ENCODE data around the gene ESPL1. TPM values are rescaled to one million over a fixed set of nuclear protein-coding genes. Genes with fewer than 3 reads are reported as not detected.

The ESPL1 gene
- total and polyA plus RNA-seq, 2 of the 13 experiments (the other 11 are each of a cell fraction or from before 2014, with no cell fraction given), result 5.8 to 11.5 TPM

DNA sequence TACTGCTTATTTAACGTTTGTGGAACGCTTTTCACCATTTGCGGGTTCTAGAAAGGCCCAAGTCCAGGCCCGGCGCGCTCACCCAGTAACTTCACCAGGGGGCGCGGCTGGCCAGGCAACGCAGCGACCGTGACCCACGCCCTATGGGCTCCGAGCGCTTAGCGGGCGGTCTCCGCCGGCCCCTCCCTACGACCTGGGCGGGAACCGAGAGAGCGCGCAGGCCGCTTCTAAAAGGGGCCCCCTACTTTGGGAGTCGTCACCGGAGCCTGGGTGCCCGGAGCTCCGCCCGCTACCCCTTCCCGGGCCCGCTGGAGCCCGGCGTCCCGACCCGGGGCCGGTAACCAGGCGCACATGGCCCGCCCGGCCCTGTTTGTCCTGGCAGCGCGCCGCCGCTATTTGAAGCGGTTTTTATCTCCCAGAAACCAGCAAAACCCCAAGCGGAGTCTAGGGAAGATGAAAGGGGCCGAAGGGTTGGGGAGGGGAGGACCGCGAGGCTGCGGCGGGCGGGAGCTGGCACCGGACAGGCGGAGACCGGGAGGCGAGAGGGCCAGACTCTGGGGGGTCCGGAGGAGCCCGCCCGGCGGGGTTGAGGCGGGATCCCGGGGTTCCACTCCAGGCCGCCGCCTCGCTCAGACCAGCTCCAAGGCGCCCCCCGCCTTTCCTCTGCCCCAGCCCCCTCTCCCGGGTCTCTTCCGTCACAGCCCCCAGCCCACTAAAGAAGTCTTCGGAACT is 56.8 kb downstream of the ESPL1 start (continued):
- TF ChIP-seq, protein P1, sequence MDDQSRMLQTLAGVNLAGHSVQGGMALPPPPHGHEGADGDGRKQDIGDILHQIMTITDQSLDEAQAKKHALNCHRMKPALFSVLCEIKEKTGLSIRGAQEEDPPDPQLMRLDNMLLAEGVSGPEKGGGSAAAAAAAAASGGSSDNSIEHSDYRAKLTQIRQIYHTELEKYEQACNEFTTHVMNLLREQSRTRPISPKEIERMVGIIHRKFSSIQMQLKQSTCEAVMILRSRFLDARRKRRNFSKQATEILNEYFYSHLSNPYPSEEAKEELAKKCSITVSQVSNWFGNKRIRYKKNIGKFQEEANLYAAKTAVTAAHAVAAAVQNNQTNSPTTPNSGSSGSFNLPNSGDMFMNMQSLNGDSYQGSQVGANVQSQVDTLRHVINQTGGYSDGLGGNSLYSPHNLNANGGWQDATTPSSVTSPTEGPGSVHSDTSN (CRISPR knock-in tag; IDR thresholded peaks at IDR 0.05; ENCODE audit: borderline replicate concordance), result no peak
- TF ChIP-seq GLI4 (CRISPR knock-in tag; IDR thresholded peaks at IDR 0.05; ENCODE audit: borderline replicate concordance) (0 out of 2 replicates have a peak, but pooled peaks have one; percentile 66), IRF2 (CRISPR knock-in tag; IDR thresholded peaks at IDR 0.05) (peak; percentile 46; the same call in 1 of the 2 replicates), HDAC2 (CRISPR knock-in tag; IDR thresholded peaks at IDR 0.05) (peak; percentile 58; the same call in 1 of the 2 replicates), ZNF777 (CRISPR knock-in tag; IDR thresholded peaks at IDR 0.05) (peak; percentile 59), TP53 (CRISPR knock-in tag; conservative IDR thresholded peaks at IDR 0.05) (no peak), YY1 (IDR thresholded peaks at IDR 0.05; ENCODE audit: insufficient read depth, insufficient replicate concordance, low read depth, low read length) (peak; percentile 64), ZNF337 (CRISPR knock-in tag; IDR thresholded peaks at IDR 0.05; ENCODE audit: borderline replicate concordance, low read depth) (no peak), NRL (CRISPR knock-in tag; IDR thresholded peaks at IDR 0.05; ENCODE audit: borderline replicate concordance) (peak; percentile 47; the same call in 1 of the 2 replicates), ARHGAP35 (CRISPR knock-in tag; IDR thresholded peaks at IDR 0.05; ENCODE audit: borderline replicate concordance) (no peak), ZBTB20 (CRISPR knock-in tag; IDR thresholded peaks at IDR 0.05; ENCODE audit: borderline replicate concordance, low read depth) (0 out of 2 replicates have a peak, but pooled peaks have one; percentile 46), ZNF124 (CRISPR knock-in tag; IDR thresholded peaks at IDR 0.05) (0 out of 2 replicates have a peak, but pooled peaks have one; percentile 34), ZNF333 (CRISPR knock-in tag; IDR thresholded peaks at IDR 0.05; ENCODE audit: borderline replicate concordance) (peak; percentile 89)
- TF ChIP-seq, protein P2, sequence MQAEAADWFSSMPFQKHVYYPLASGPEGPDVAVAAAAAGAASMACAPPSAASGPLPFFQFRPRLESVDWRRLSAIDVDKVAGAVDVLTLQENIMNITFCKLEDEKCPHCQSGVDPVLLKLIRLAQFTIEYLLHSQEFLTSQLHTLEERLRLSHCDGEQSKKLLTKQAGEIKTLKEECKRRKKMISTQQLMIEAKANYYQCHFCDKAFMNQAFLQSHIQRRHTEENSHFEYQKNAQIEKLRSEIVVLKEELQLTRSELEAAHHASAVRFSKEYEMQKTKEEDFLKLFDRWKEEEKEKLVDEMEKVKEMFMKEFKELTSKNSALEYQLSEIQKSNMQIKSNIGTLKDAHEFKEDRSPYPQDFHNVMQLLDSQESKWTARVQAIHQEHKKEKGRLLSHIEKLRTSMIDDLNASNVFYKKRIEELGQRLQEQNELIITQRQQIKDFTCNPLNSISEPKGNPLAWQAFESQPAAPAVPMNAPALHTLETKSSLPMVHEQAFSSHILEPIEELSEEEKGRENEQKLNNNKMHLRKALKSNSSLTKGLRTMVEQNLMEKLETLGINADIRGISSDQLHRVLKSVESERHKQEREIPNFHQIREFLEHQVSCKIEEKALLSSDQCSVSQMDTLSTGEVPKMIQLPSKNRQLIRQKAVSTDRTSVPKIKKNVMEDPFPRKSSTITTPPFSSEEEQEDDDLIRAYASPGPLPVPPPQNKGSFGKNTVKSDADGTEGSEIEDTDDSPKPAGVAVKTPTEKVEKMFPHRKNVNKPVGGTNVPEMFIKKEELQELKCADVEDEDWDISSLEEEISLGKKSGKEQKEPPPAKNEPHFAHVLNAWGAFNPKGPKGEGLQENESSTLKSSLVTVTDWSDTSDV (CRISPR knock-in tag; IDR thresholded peaks at IDR 0.05), result no peak
- TF ChIP-seq, protein P3, sequence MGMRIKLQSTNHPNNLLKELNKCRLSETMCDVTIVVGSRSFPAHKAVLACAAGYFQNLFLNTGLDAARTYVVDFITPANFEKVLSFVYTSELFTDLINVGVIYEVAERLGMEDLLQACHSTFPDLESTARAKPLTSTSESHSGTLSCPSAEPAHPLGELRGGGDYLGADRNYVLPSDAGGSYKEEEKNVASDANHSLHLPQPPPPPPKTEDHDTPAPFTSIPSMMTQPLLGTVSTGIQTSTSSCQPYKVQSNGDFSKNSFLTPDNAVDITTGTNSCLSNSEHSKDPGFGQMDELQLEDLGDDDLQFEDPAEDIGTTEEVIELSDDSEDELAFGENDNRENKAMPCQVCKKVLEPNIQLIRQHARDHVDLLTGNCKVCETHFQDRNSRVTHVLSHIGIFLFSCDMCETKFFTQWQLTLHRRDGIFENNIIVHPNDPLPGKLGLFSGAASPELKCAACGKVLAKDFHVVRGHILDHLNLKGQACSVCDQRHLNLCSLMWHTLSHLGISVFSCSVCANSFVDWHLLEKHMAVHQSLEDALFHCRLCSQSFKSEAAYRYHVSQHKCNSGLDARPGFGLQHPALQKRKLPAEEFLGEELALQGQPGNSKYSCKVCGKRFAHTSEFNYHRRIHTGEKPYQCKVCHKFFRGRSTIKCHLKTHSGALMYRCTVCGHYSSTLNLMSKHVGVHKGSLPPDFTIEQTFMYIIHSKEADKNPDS (CRISPR knock-in tag; IDR thresholded peaks at IDR 0.05), result no peak
- TF ChIP-seq, protein P4, sequence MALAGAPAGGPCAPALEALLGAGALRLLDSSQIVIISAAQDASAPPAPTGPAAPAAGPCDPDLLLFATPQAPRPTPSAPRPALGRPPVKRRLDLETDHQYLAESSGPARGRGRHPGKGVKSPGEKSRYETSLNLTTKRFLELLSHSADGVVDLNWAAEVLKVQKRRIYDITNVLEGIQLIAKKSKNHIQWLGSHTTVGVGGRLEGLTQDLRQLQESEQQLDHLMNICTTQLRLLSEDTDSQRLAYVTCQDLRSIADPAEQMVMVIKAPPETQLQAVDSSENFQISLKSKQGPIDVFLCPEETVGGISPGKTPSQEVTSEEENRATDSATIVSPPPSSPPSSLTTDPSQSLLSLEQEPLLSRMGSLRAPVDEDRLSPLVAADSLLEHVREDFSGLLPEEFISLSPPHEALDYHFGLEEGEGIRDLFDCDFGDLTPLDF (CRISPR knock-in tag; IDR thresholded peaks at IDR 0.05), result peak; percentile 95
- TF ChIP-seq, protein P5, sequence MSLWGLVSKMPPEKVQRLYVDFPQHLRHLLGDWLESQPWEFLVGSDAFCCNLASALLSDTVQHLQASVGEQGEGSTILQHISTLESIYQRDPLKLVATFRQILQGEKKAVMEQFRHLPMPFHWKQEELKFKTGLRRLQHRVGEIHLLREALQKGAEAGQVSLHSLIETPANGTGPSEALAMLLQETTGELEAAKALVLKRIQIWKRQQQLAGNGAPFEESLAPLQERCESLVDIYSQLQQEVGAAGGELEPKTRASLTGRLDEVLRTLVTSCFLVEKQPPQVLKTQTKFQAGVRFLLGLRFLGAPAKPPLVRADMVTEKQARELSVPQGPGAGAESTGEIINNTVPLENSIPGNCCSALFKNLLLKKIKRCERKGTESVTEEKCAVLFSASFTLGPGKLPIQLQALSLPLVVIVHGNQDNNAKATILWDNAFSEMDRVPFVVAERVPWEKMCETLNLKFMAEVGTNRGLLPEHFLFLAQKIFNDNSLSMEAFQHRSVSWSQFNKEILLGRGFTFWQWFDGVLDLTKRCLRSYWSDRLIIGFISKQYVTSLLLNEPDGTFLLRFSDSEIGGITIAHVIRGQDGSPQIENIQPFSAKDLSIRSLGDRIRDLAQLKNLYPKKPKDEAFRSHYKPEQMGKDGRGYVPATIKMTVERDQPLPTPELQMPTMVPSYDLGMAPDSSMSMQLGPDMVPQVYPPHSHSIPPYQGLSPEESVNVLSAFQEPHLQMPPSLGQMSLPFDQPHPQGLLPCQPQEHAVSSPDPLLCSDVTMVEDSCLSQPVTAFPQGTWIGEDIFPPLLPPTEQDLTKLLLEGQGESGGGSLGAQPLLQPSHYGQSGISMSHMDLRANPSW (CRISPR knock-in tag; IDR thresholded peaks at IDR 0.05; ENCODE audit: borderline replicate concordance), result peak; percentile 22; the same call in 1 of the 2 replicates

All from HepG2 (cell line).